ENCODE data around the gene ALS2CL. TPM values are rescaled to one million over a fixed set of nuclear protein-coding genes. Genes with fewer than 3 reads are reported as not detected.
"Not testable (repeated sequence)": the region's sequence is repeated elsewhere in the genome, so short reads cannot be mapped to it uniquely, and the experiment has no call there.

The ALS2CL gene
- total RNA-seq (ENCODE audit: unreplicated experiment), result 0.51 TPM
- long read RNA-seq, result 0 reads

- peaks cover 5% of the 10 kb centered on the region for H3K27me3 Mint-ChIP-seq (ENCODE audit: unreplicated experiment)
- peak within 1 kb of the TSS; percentile 72 for H3K4me3 Mint-ChIP-seq (ENCODE audit: unreplicated experiment)
- peak; percentile 55 for DNase-seq
- no peaks in the 10 kb centered on the region for H3K36me3 Mint-ChIP-seq (ENCODE audit: unreplicated experiment)
- H3K9me3 Mint-ChIP-seq (ENCODE audit: unreplicated experiment), result peaks cover 5% of the 10 kb centered on the region
- H3K27ac Mint-ChIP-seq (ENCODE audit: unreplicated experiment), result no peak within 1 kb of the TSS
- peaks cover 7% of the 10 kb centered on the region for H3K4me1 Mint-ChIP-seq (ENCODE audit: low read depth, unreplicated experiment)
- no peak for TF ChIP-seq CTCF (IDR thresholded peaks at IDR 0.05; ENCODE audit: partially characterized antibody, unreplicated experiment)
Measured at GRCh38 chr3:46693038-46693891, at the start of gene ALS2CL. ALS2CL (minus strand) TSS chr3:46693679; CDS start chr3:46689440, 4,239 bp downstream.

- Mint-ChIP-seq H3K36me3 (ENCODE audit: unreplicated experiment) (no peaks in the 10 kb centered on the region), H3K27me3 (ENCODE audit: unreplicated experiment) (no peaks in the 10 kb centered on the region), H3K4me3 (ENCODE audit: unreplicated experiment) (no peak overlapping the region), H3K4me1 (ENCODE audit: low read depth, unreplicated experiment) (no peaks in the 10 kb centered on the region), H3K9me3 (ENCODE audit: unreplicated experiment) (no peaks in the 10 kb centered on the region), H3K27ac (ENCODE audit: unreplicated experiment) (no peak overlapping the region)
- no peak for DNase-seq
- no peak for TF ChIP-seq CTCF (IDR thresholded peaks at IDR 0.05; ENCODE audit: partially characterized antibody, unreplicated experiment)
Measured at GRCh38 chr3:46742992-46743585, 49.6 kb upstream of the ALS2CL start.

GRCh38 chr3:46739565-46739964 is 46.1 kb upstream of the ALS2CL start:
- not testable (repeated sequence) for H3K27ac Mint-ChIP-seq (ENCODE audit: unreplicated experiment); H3K4me1 Mint-ChIP-seq (ENCODE audit: low read depth, unreplicated experiment); H3K4me3 Mint-ChIP-seq (ENCODE audit: unreplicated experiment); H3K9me3 Mint-ChIP-seq (ENCODE audit: unreplicated experiment); H3K36me3 Mint-ChIP-seq (ENCODE audit: unreplicated experiment); H3K27me3 Mint-ChIP-seq (ENCODE audit: unreplicated experiment); DNase-seq

- no peak for TF ChIP-seq CTCF (IDR thresholded peaks at IDR 0.05; ENCODE audit: partially characterized antibody, unreplicated experiment)
Measured at GRCh38 chr3:46737329-46737731, 43.9 kb upstream of the ALS2CL start.

GRCh38 chr3:46736006-46736872 is 42.8 kb upstream of the ALS2CL start:
- H3K36me3 Mint-ChIP-seq (ENCODE audit: unreplicated experiment), result no peaks in the 10 kb centered on the region
- no peak for DNase-seq
- no peak for TF ChIP-seq CTCF (IDR thresholded peaks at IDR 0.05; ENCODE audit: partially characterized antibody, unreplicated experiment)
- no peaks in the 10 kb centered on the region for H3K9me3 Mint-ChIP-seq (ENCODE audit: unreplicated experiment)
- no peak overlapping the region for H3K4me3 Mint-ChIP-seq (ENCODE audit: unreplicated experiment)
- no peaks in the 10 kb centered on the region for H3K27me3 Mint-ChIP-seq (ENCODE audit: unreplicated experiment)
- no peak overlapping the region for H3K27ac Mint-ChIP-seq (ENCODE audit: unreplicated experiment)
- H3K4me1 Mint-ChIP-seq (ENCODE audit: low read depth, unreplicated experiment), result peaks cover 6% of the 10 kb centered on the region

More at GRCh38 chr3:46737329-46737731, 43.9 kb upstream of the ALS2CL start:
- no peak overlapping the region for H3K27ac Mint-ChIP-seq (ENCODE audit: unreplicated experiment)
- H3K9me3 Mint-ChIP-seq (ENCODE audit: unreplicated experiment), result no peaks in the 10 kb centered on the region
- no peaks in the 10 kb centered on the region for H3K27me3 Mint-ChIP-seq (ENCODE audit: unreplicated experiment)
- peaks cover 6% of the 10 kb centered on the region for H3K4me1 Mint-ChIP-seq (ENCODE audit: low read depth, unreplicated experiment)
- H3K36me3 Mint-ChIP-seq (ENCODE audit: unreplicated experiment), result no peaks in the 10 kb centered on the region
- H3K4me3 Mint-ChIP-seq (ENCODE audit: unreplicated experiment), result no peak overlapping the region
- DNase-seq, result no peak

Data from glutamatergic neuron (in vitro differentiated cells).